Loucy (cell line): ENCODE measurements around the gene CELSR1.

Experiments
- H2AFZ ChIP-seq: fragments of 200-600 bp; sonication (generic); 2 replicates; pipeline ENCODE4 v1.6.0; 2016; ENCODE audit warnings: antibody characterized with exemption, mild to moderate bottlenecking, low read length, moderate library complexity
- H3F3A ChIP-seq: fragments of 200-600 bp; 2 replicates; pipeline ENCODE4 v1.6.0; 2016; ENCODE audit warnings: antibody characterized with exemption, low read depth, mild to moderate bottlenecking
- H3K27me3 ChIP-seq: fragments of 200-600 bp; sonication (generic); 2 replicates; pipeline ENCODE4 v1.6.1; 2014; ENCODE audit warnings: low read length, mild to moderate bottlenecking; ENCODE audit not compliant: insufficient read depth, poor library complexity, severe bottlenecking
- H3K36me3 ChIP-seq: fragments of 200-600 bp; sonication (generic); 2 replicates; pipeline ENCODE4 v1.6.1; 2016; ENCODE audit warnings: low read length; ENCODE audit not compliant: insufficient read depth
- H3K4me1 ChIP-seq: fragments of 200-600 bp; sonication (generic); 2 replicates; pipeline ENCODE4 v1.5.1; 2014; ENCODE audit warnings: low read length, mild to moderate bottlenecking; ENCODE audit not compliant: insufficient read depth, poor library complexity, severe bottlenecking
- H3K4me2 ChIP-seq: fragments of 200-600 bp; sonication (generic); 2 replicates; pipeline ENCODE4 v1.6.0; 2014; ENCODE audit warnings: antibody characterized with exemption, low read length, low read depth, mild to moderate bottlenecking; ENCODE audit not compliant: poor library complexity, severe bottlenecking
- H3K4me3 ChIP-seq: fragments of 200-600 bp; sonication (generic); 2 replicates; pipeline ENCODE4 v1.5.1; 2014; ENCODE audit warnings: low read length, mild to moderate bottlenecking, mixed read lengths; ENCODE audit not compliant: poor library complexity, severe bottlenecking
- H3K79me2 ChIP-seq: fragments of 200-600 bp; sonication (generic); 2 replicates; pipeline ENCODE4 v1.6.1; 2014; ENCODE audit warnings: low read length; ENCODE audit not compliant: insufficient read depth
- H3K9ac ChIP-seq: fragments of 200-600 bp; sonication (generic); 2 replicates; pipeline ENCODE4 v1.6.0; 2014; ENCODE audit warnings: mild to moderate bottlenecking, low read depth, low read length, moderate library complexity; ENCODE audit not compliant: poor library complexity, severe bottlenecking
- H3K9me2 ChIP-seq: fragments of 200-600 bp; sonication (generic); replicated peaks from 2 replicates; pipeline ENCODE4 v1.6.1; 2016; ENCODE audit warnings: low read depth, low read length, mixed read lengths
- H3K9me3 ChIP-seq: fragments of 200-600 bp; sonication (generic); 2 replicates; pipeline ENCODE4 v1.6.1; 2014; ENCODE audit warnings: mild to moderate bottlenecking, antibody characterized with exemption, low read length, low read depth; ENCODE audit not compliant: insufficient read depth
- H4K20me1 ChIP-seq: fragments of 200-600 bp; sonication (generic); 2 replicates; pipeline ENCODE4 v1.6.0; 2014; ENCODE audit warnings: antibody characterized with exemption, low read length, mild to moderate bottlenecking; ENCODE audit not compliant: insufficient read depth, poor library complexity, severe bottlenecking
- CTCF ChIP-seq: fragments of 200-600 bp; sonication (generic); conservative IDR thresholded peaks from 2 replicates; pipeline ENCODE4 v1.5.1; 2014; ENCODE audit warnings: mild to moderate bottlenecking, antibody characterized with exemption, low read length
- EZH2phosphoT487 ChIP-seq: fragments of 200-600 bp; IDR thresholded peaks from 2 replicates; pipeline ENCODE4 v1.6.1; 2018; ENCODE audit warnings: antibody characterized with exemption, mild to moderate bottlenecking, moderate library complexity, borderline replicate concordance

Gene CELSR1

GRCh38 chr22:46351767-46352166, 185.7 kb downstream of the CELSR1 start:
- no peak overlapping the region for H3K4me3 ChIP-seq
- no peaks in the 10 kb centered on the region for H3K79me2 ChIP-seq
- H3K27me3 ChIP-seq = no peaks in the 10 kb centered on the region
- H3K9me2 ChIP-seq = no peaks in the 10 kb centered on the region
- peaks cover 83% of the 10 kb centered on the region; the same call in 1 of the 2 replicates for H3K36me3 ChIP-seq
- no peaks in the 10 kb centered on the region for H3K9me3 ChIP-seq
- no peak overlapping the region for H3K4me2 ChIP-seq
- H3F3A ChIP-seq = no peaks in the 10 kb centered on the region
- peaks cover 13% of the 10 kb centered on the region for H3K4me1 ChIP-seq
- TF ChIP-seq EZH2phosphoT487 (no peak), CTCF (no peak)
- H2AFZ ChIP-seq = no peak overlapping the region
- peaks cover 6% of the 10 kb centered on the region for H4K20me1 ChIP-seq
- H3K9ac ChIP-seq = no peak overlapping the region

DNA sequence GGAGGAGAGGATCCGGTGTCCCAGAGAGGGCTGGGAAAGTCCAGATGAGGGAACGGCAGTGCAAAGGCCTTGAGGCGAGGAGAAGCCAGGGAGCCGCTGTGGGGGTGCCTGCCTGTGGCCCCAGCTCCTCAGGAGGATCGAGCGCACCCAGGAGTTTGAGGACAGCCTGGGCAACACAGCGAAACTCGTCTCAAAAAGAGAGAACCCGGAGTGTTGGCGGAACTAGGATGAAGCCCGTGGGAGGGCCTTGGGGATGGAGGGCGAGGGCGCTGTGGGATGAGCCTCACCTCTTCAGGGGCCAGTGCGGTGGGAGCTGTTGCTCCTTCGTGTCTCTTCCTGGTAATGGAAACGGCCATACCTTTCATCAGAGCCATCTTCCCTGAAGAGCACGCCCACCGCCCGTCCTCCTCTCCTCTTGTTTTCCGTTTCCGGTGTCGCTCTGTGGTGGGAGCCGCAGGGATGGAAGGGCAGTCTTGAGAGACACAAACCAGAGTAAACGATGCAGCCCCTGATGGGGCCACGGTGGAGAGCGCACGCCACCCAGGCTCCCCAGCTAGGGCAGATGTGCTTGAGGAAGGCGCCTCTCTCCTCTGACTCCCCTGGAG, 186.2 kb downstream of the CELSR1 start:
- Histone ChIP-seq H3K9me3 (no peaks in the 10 kb centered on the region), H3K27me3 (no peaks in the 10 kb centered on the region), H3K4me1 (peaks cover 13% of the 10 kb centered on the region), H3K9ac (no peak overlapping the region), H3K36me3 (peaks cover 89% of the 10 kb centered on the region; the same call in 1 of the 2 replicates), H2AFZ (no peak overlapping the region), H3K9me2 (no peaks in the 10 kb centered on the region), H3F3A (no peaks in the 10 kb centered on the region), H3K4me2 (no peak overlapping the region), H3K4me3 (no peak overlapping the region), H3K79me2 (no peaks in the 10 kb centered on the region), H4K20me1 (peaks cover 6% of the 10 kb centered on the region)
- TF ChIP-seq EZH2phosphoT487 (no peak), CTCF (no peak)

DNA sequence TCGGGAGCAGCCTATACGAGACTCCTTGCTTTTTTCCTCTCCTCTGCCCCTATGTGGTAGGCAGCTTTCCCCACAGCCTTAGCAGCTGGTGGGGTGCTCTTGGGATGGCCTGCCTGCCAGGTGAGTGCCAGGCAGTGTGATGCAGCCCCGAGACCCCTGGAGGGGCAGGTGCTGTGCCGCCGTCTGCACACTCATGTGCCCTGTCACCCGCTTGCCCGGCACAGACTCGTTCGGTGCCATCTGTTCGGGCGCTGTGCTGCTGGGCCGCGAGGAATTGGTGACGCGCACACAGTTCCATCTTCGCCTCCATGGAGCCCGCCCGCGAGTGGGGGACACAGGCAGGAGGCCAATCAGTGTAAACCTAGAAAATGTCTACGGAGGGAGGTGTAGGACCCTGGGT, 186.8 kb downstream of the CELSR1 start:
- Histone ChIP-seq H3K27me3 (no peaks in the 10 kb centered on the region), H3F3A (no peaks in the 10 kb centered on the region), H3K9ac (no peak overlapping the region), H3K4me1 (peaks cover 13% of the 10 kb centered on the region), H3K4me2 (no peak overlapping the region), H4K20me1 (peaks cover 6% of the 10 kb centered on the region), H2AFZ (no peak overlapping the region), H3K79me2 (no peaks in the 10 kb centered on the region), H3K36me3 (peaks cover 90% of the 10 kb centered on the region; the same call in 1 of the 2 replicates), H3K9me2 (no peaks in the 10 kb centered on the region), H3K4me3 (no peak overlapping the region), H3K9me3 (no peaks in the 10 kb centered on the region)
- no peak for TF ChIP-seq CTCF
